Caki2 (cell line): Measurements from ENCODE around the gene PPP1R9A. TPM values are rescaled to one million over a fixed set of nuclear protein-coding genes. Genes with fewer than 3 reads are reported as not detected.
A peak's percentile ranks its signal among the peaks of the same experiment; 100 is the strongest.

ENCODE experiments used
- DNase-seq: peaks from one replicate; pipeline ENCODE4 v3.0.0-alpha.2; 2015; ENCODE audit warnings: low read depth
- in situ Hi-C: cut with HindIII; loops from 2 replicates; pipeline ENCODE4 v1.10.0; 2016; ENCODE audit warnings: low sequenced_read_pairs, low pct_unique_long_range_greater_than_20kb, mixed read lengths
- total RNA-seq: library from RNA; depleted of rRNA; stranded (reverse); fragments of >200 nt; shearing (Covaris generic); gene quantifications from 2 replicates; pipeline ENCODE4 v1.2.3, GENCODE V29; 2014; ENCODE audit warnings: low replicate concordance

The PPP1R9A gene
- total RNA-seq, 1 experiment from 2014 or later = 10.8 TPM

GRCh38 chr7:95056107-95056739 is 148.8 kb downstream of the PPP1R9A start:
- in situ Hi-C loops = no loop called here
- no peak for DNase-seq

GRCh38 chr7:95056901-95057300 is 149.5 kb downstream of the PPP1R9A start:
- DNase-seq = no peak
- in situ Hi-C loops = no loop called here

- no peak for DNase-seq
- in situ Hi-C loops = no loop called here
Measured at GRCh38 chr7:95059842-95060313, 152.5 kb downstream of the PPP1R9A start.

- DNase-seq = no peak
- in situ Hi-C loops = no loop called here
Measured at GRCh38 chr7:95062901-95063300, 155.5 kb downstream of the PPP1R9A start.

GRCh38 chr7:95066737-95067530 is 159.5 kb downstream of the PPP1R9A start:
- in situ Hi-C loops = no loop called here
- DNase-seq = peak; percentile 88

- DNase-seq = peak; percentile 40
- in situ Hi-C loops = no loop called here
Measured at GRCh38 chr7:95088536-95089215, 181.3 kb downstream of the PPP1R9A start.

GRCh38 chr7:95089414-95090315 is 182.3 kb downstream of the PPP1R9A start:
- in situ Hi-C loops = no loop called here
- DNase-seq = no peak

GRCh38 chr7:95092324-95092723 is 184.9 kb downstream of the PPP1R9A start:
- DNase-seq = no peak
- in situ Hi-C loops = no loop called here

- in situ Hi-C loops = no loop called here
- no peak for DNase-seq
Measured at GRCh38 chr7:95095259-95095965, 188.0 kb downstream of the PPP1R9A start.

- DNase-seq = no peak
- in situ Hi-C loops = no loop called here
Measured at GRCh38 chr7:95095966-95096540, 188.7 kb downstream of the PPP1R9A start.

GRCh38 chr7:95097291-95097690 is 189.9 kb downstream of the PPP1R9A start:
- DNase-seq = no peak
- in situ Hi-C loops = no loop called here

GRCh38 chr7:95097851-95098250 is 190.5 kb downstream of the PPP1R9A start:
- in situ Hi-C loops = no loop called here
- no peak for DNase-seq

GRCh38 chr7:95099106-95099505 is 191.7 kb downstream of the PPP1R9A start:
- no peak for DNase-seq
- in situ Hi-C loops = no loop called here

GRCh38 chr7:95101422-95101821 is 194.0 kb downstream of the PPP1R9A start:
- DNase-seq = no peak

GRCh38 chr7:95102662-95103061 is 195.3 kb downstream of the PPP1R9A start:
- in situ Hi-C loops = loop anchor here (10.0 kb wide), 1 partner anchor 92 kb away; no protein-coding TSS in a partner anchor
- DNase-seq = peak; percentile 60

More at GRCh38 chr7:95101422-95101821, 194.0 kb downstream of the PPP1R9A start:
- in situ Hi-C loops = loop anchor here (10.0 kb wide), 1 partner anchor 93 kb away; no protein-coding TSS in a partner anchor

GRCh38 chr7:95104739-95105138 is 197.3 kb downstream of the PPP1R9A start:
- DNase-seq = peak; percentile 85
- in situ Hi-C loops = loop anchor here (10.0 kb wide), 1 partner anchor 90 kb away; no protein-coding TSS in a partner anchor

GRCh38 chr7:95105627-95106026 is 198.2 kb downstream of the PPP1R9A start:
- in situ Hi-C loops = loop anchor here (10.0 kb wide), 1 partner anchor 89 kb away; no protein-coding TSS in a partner anchor
- DNase-seq = no peak
